Keratinocyte (primary cell): Measurements from ENCODE around the gene TNP2. TPM values are rescaled to one million over a fixed set of nuclear protein-coding genes. Genes with fewer than 3 reads are reported as not detected.
"Not testable (repeated sequence)": the region's sequence is repeated elsewhere in the genome, so short reads cannot be mapped to it uniquely, and the experiment has no call there.

Experiments
- DNase-seq: peaks from one replicate; pipeline ENCODE4 v3.0.0-alpha.2; 2011; ENCODE audit warnings: low read depth, missing footprints, low spot score
- FAIRE-seq: peaks from 2 replicates; lab custom pipeline; 2011; peaks lifted over from hg19 to GRCh38; lab: Jason Lieb, UNC
- H2AFZ ChIP-seq: 2 replicates; pipeline ENCODE4 v1.6.0; 2012; ENCODE audit warnings: low read length, control low read depth, inconsistent platforms; ENCODE audit not compliant: control insufficient read depth
- H3K27ac ChIP-seq: 2 replicates; pipeline ENCODE4 v1.5.1; 2011; ENCODE audit warnings: low read length; ENCODE audit not compliant: control insufficient read depth, insufficient read depth
- H3K27me3 ChIP-seq: 3 replicates; pipeline ENCODE4 v1.6.0; 2011; ENCODE audit warnings: low read length; ENCODE audit not compliant: control insufficient read depth, insufficient read depth; ENCODE audit errors: extremely low read depth
- H3K36me3 ChIP-seq, 2 experiments: 2 replicates in 1 of 2; 3 replicates in 1 of 2; pipeline ENCODE4 v1.5.1; 2011; ENCODE audit warnings: low read length in 2 of 2, mild to moderate bottlenecking in 1 of 2; ENCODE audit not compliant: control insufficient read depth in 2 of 2, insufficient read depth in 2 of 2; ENCODE audit errors: extremely low read depth in 1 of 2
- H3K4me1 ChIP-seq: 3 replicates; pipeline ENCODE4 v1.5.1; 2011; ENCODE audit warnings: low read length; ENCODE audit not compliant: control insufficient read depth, insufficient read depth; ENCODE audit errors: extremely low read depth
- H3K4me2 ChIP-seq: 3 replicates; pipeline ENCODE4 v1.6.0; 2011; ENCODE audit warnings: low read depth, low read length; ENCODE audit not compliant: control insufficient read depth, insufficient read depth; ENCODE audit errors: extremely low read depth
- H3K4me3 ChIP-seq, 3 experiments: fragments of 200-600 bp in 1 of 3; sonication (generic) in 1 of 3; 2 replicates in 2 of 3; 3 replicates in 1 of 3; pipeline ENCODE4 v1.5.1; 2011 to 2016; ENCODE audit warnings: low read length in 3 of 3, mild to moderate bottlenecking in 3 of 3, control low read depth in 2 of 3, inconsistent platforms in 1 of 3, low read depth in 1 of 3, mixed read lengths in 1 of 3, mixed run types in 1 of 3, moderate library complexity in 1 of 3; ENCODE audit not compliant: control insufficient read depth in 2 of 3, insufficient read depth in 2 of 3; ENCODE audit errors: extremely low read depth in 1 of 3
- H3K79me2 ChIP-seq: 2 replicates; pipeline ENCODE4 v1.6.0; 2012; ENCODE audit warnings: low read length; ENCODE audit not compliant: control insufficient read depth, insufficient read depth
- H3K9ac ChIP-seq: 3 replicates; pipeline ENCODE4 v1.6.0; 2011; ENCODE audit warnings: low read length; ENCODE audit not compliant: control insufficient read depth, insufficient read depth; ENCODE audit errors: extremely low read depth
- H3K9me1 ChIP-seq: 3 replicates; pipeline ENCODE4 v1.6.0; 2011; ENCODE audit warnings: low read length; ENCODE audit not compliant: control insufficient read depth, insufficient read depth; ENCODE audit errors: extremely low read depth
- H3K9me3 ChIP-seq: 2 replicates; pipeline ENCODE4 v1.5.1; 2012; ENCODE audit warnings: low read depth, low read length; ENCODE audit not compliant: control insufficient read depth
- H4K20me1 ChIP-seq: 3 replicates; pipeline ENCODE4 v1.6.0; 2011; ENCODE audit warnings: low read length; ENCODE audit not compliant: control insufficient read depth, insufficient read depth; ENCODE audit errors: extremely low read depth
- CTCF ChIP-seq, 3 experiments: IDR thresholded peaks in 1 of 3; conservative IDR thresholded peaks in 1 of 3; optimal IDR thresholded peaks in 1 of 3; 2 replicates in 2 of 3; 3 replicates in 1 of 3; pipeline versions ENCODE3 to v1.5.1; 2011; ENCODE audit warnings: low read length in 3 of 3, mild to moderate bottlenecking in 3 of 3, moderate library complexity in 2 of 3, control low read depth in 1 of 3, inconsistent platforms in 1 of 3; ENCODE audit not compliant: insufficient read depth in 2 of 3; ENCODE audit errors: extremely low read depth in 1 of 3
- EZH2 ChIP-seq: IDR thresholded peaks from one replicate; pipeline ENCODE4 v1.6.1; 2012; ENCODE audit warnings: inconsistent platforms, mild to moderate bottlenecking, low read length, moderate library complexity
- dilution Hi-C: fragments of 300-500 bp; cut with MboI; formaldehyde crosslinking; loops from one replicate; pipeline ENCODE4 v1.7.0; 2020; ENCODE audit warnings: low sequenced_read_pairs; ENCODE audit not compliant: extremely low pct_ligation_motif_present
- polyA plus RNA-seq, 5 experiments: library from polyadenylated mRNA; depleted of rRNA in 3 of 5; stranded (reverse) in 3 of 5; stranded (forward) in 1 of 5; unstranded in 1 of 5; fragments of >200 nt; gene quantifications; 1 replicate in 1 of 5; 2 replicates in 3 of 5; 3 replicates in 1 of 5; pipeline versions ENCODE4 v1.2.1 to v1.2.3, GENCODE V29; 2011 to 2012; ENCODE audit warnings: missing spikeins in 2 of 5, low read depth in 1 of 5, low replicate concordance in 1 of 5

TNP2 gene
- polyA plus RNA-seq, 1 donor (not counting 4 experiments of a cell fraction or from before 2014, with no cell fraction given): not detected

GRCh38 chr16:11291091-11291703, 22.1 kb upstream of the TNP2 start:
- Histone ChIP-seq H3K9me3 (no peaks in the 10 kb centered on the region), H4K20me1 (no peaks in the 10 kb centered on the region), H3K4me1 (no peaks in the 10 kb centered on the region), H3K4me3 (no peak overlapping the region), H3K79me2 (no peaks in the 10 kb centered on the region), H3K9me1 (no peaks in the 10 kb centered on the region), H3K4me2 (no peak overlapping the region), H2AFZ (no peak overlapping the region), H3K27me3 (peaks cover 4% of the 10 kb centered on the region), H3K27ac (no peak overlapping the region), H3K9ac (no peak overlapping the region), H3K36me3 (no peaks in the 10 kb centered on the region)
- TF ChIP-seq EZH2: no peak
- no peak for TF ChIP-seq CTCF (optimal IDR thresholded peaks at IDR 0.05 in 1 of 3, IDR thresholded peaks at IDR 0.05 in 1 of 3, conservative IDR thresholded peaks at IDR 0.05 in 1 of 3; ENCODE audit: extremely low read depth in 1 of 3, insufficient read depth in 2 of 3, low read length in 3 of 3)
- FAIRE-seq (no peak), DNase-seq (no peak)
- dilution Hi-C loops: no loop called here

DNA sequence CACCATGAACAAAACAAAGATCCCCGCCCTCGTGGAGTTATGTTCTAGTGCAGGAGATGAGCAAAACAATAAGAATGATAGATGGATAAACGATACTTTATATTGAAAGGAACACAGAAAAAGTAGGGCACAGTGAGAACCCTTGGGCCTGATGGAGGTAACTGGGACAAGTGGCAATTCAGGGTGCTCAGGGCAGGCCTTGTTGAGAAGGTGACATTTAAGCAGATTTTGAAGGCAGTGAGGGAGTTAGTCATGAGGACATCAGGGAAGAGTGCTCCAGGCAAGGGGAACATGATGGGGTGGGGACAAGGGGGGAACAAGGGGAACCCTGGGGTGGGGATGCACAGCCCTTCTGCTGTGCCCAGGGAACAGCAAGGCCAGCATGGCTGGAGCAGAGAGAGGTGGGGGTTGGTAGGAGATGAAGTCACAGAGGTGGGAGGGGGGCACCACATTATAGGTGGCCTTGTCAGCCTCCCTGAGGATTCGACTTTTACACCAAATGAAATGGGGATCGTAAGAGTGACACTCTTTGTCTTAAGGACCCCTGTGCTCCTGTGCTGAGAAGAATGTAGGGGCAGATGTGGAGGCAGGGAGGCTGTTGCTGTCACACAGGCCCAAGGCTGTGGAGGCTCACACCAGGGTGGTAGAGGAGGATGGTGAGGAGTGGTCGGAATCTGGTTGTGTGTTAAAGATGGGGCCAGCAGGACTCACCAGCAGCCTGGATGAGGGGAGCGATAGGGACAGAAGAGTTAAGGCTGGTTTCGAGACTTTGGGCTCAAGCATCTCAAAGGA, 21.2 kb upstream of the TNP2 start:
- H3K27ac ChIP-seq: no peak overlapping the region
- no peak for TF ChIP-seq EZH2
- no peak for TF ChIP-seq CTCF (optimal IDR thresholded peaks at IDR 0.05 in 1 of 3, IDR thresholded peaks at IDR 0.05 in 1 of 3, conservative IDR thresholded peaks at IDR 0.05 in 1 of 3; ENCODE audit: extremely low read depth in 1 of 3, insufficient read depth in 2 of 3, low read length in 3 of 3)
- no peaks in the 10 kb centered on the region for H3K9me3 ChIP-seq
- H3K4me3 ChIP-seq: no peak overlapping the region
- no peaks in the 10 kb centered on the region for H3K79me2 ChIP-seq
- DNase-seq: no peak
- no peaks in the 10 kb centered on the region for H4K20me1 ChIP-seq
- no peak overlapping the region for H2AFZ ChIP-seq
- H3K4me2 ChIP-seq: no peak overlapping the region
- dilution Hi-C loops: no loop called here
- FAIRE-seq: no peak
- no peaks in the 10 kb centered on the region for H3K36me3 ChIP-seq
- H3K27me3 ChIP-seq: peaks cover 4% of the 10 kb centered on the region
- H3K9me1 ChIP-seq: no peaks in the 10 kb centered on the region
- no peaks in the 10 kb centered on the region for H3K4me1 ChIP-seq
- H3K9ac ChIP-seq: no peak overlapping the region

GRCh38 chr16:11289696-11290095, 20.6 kb upstream of the TNP2 start:
- H3K79me2 ChIP-seq, H3K9ac ChIP-seq, FAIRE-seq, H3K4me1 ChIP-seq, DNase-seq, H3K27ac ChIP-seq, H3K9me1 ChIP-seq, H4K20me1 ChIP-seq, dilution Hi-C loops, H3K9me3 ChIP-seq, H3K4me2 ChIP-seq, H3K36me3 ChIP-seq, H2AFZ ChIP-seq, H3K27me3 ChIP-seq, H3K4me3 ChIP-seq: not testable (repeated sequence)
